HG02885 (cell line): ENCODE data around the gene KHSRP.

Source experiments
- ATAC-seq: cut with Tn5 transposase; IDR thresholded peaks from one replicate; pipeline ENCODE4 v1.9.1; 2021; ENCODE audit warnings: mild to moderate bottlenecking; ENCODE audit not compliant: unreplicated experiment, poor library complexity

KHSRP gene

DNA sequence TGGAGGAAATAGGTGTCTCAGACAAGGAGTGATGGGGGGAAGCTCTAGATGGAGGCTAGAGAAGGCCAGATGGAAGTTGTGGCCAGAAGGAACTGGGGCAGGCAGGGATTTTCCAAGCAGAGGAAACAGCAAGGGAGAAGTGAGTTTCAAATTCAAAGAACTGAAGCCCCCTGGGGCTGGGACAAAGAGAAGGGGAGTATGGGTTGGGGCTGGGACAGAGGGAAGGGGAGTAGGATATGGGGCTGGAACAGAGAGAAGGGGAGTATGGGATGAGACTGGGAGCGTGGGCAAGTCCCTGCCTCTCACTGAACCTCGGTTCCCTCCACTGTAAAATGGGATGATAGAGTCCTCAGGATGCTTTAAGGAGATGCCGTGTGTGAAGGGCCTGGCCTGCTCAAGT, 29.8 kb downstream of the KHSRP start:
- ATAC-seq = no peak

DNA sequence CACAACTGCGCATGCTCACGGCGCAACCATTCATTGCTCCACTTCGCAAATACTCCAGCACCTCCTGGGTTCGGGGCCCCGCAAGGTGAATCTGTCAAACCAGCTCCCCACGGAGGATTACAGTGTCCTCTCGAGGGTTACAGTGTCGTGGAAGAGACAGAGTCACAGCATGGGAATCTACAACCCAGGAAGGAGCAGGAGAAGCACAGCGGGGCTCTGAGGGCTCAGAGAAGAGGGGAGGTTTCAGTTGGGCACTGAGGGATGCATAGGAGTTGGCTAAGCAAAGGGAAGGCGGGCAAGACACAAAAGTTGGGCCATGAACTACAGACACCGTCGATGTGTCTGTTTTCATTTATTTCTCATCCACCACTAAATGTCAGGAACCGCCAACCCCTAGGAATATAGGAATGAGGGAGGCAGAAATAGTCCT, 30.6 kb downstream of the KHSRP start:
- no peak for ATAC-seq

DNA sequence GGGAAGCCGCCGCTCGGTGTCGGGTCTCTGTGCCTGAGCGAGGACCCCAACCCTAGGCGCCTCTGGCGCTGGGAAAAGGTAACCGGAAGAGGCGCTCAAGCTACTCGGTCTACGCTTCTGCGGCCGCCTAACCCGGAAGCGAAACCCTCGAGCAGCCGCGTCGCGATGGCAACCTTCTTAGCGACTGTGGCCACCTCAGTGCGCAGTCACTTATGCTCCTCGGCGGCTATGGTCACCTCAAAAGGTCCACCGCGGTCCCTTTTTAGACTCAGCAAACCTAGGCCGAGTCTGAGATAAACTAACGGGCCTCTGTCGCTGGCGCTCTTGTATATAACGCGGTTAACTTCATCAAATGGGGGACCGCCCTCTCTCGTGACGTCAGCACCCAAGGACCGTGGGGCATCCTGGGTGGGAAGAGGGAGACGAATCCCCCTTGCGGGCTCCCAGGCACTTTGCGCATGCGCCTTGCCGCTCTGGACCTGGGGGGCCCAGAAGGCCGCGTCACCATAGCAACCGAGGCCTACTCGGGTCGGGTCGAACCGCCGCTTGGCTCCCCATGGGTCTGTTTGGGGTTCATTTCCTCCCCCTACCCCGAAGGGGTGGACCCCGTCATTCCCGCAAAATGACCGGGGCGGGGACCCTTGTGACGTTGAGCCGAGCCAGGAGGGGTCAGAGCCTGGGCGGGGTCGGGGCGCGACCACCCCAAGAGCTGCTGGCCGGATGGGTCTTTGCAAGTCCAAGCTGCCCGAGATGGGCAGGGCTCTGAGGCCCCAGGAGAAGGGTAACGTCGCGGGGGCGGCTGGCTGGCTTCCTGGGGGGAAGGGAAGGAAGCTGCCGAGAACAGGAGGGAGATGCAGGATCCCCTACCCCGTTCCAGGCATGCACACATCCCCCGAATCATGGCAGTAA, 31.3 kb downstream of the KHSRP start, which contains the start of gene GTF2F1:
Gene GTF2F1, minus strand, starts transcription at position 91 of the 909 bp plus-strand sequence. CDS start 169 bp downstream, outside the sequence.
- peak; percentile 88 for ATAC-seq

DNA sequence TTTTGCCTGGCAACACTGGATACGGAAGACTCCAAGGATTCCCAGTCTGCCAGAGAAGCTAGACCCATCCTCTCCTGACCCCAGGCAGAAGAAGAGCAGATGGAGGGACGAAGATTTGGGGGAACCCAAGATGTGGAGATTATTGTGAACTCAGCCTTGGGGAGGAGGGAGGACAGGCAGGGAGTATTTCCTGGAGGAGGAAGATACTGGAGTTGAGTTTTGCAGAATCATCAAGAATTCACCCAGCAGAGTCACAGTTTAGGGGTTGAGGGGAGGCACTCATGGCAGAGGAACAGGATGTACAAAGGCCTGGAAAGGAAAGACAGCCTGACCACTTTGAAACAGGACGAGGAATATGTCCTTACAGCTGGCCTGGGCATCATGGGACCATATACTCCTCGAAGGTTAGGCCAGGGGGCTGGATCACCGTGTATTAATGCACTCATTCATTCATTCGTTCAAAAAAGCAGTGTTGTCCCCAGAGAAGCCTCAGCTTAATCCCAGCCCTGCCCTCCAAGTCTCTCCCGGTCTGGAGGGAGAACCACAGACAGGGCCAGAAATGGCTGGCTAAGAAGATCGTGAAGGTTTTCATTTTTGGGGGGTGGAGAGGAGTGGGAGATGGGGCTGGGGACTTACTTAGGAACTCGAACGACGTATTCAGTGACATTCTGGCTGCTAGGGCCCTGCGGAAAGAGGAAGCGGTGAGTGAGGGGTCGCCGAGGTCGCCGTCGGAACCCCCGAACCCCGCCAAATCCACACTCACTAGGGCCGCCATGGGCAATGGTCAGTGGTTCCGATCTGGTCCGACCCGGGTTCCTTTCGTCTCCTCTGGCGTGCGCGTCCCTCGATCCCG, 32.2 kb downstream of the KHSRP start:
- no peak for ATAC-seq

DNA sequence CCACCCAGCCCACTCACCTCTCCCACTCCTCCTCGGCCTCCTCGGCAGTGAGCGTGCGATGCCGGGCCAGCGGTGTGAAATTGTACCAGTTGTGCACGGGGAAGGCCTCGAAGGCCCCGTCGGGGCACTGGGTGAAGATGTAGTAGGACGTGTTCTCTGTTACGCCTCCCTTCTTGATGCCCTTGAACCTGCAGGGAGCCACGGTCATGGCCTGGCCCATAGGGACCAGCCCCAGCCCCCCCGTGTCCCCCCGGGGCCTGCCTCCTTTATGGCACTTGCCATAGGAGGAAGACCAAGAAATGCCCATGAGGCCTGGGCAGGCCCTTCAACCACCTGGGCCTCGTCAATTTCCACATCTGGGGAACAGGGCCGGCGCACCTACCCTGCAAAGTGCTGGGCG, 37.2 kb downstream of the KHSRP start:
- ATAC-seq = no peak

DNA sequence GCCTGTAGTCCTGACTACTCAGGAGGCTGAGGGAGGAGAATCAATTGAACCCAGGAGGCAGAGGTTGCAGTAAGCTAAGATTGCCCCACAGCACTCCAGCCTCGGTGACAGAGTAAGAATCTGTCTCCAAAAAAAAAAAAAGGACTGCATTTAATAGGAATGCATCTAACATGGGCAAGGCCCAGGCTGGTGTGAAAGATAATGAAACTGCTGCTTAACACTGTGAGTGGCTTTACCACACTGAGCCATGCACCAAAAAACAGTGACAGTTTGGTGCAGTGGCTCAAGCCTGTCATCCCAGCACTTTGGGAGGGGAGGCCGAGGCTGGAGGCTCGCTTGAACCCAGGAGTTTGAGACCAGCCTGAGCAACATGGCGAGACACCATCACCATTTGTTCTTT, 40.2 kb downstream of the KHSRP start:
- no peak for ATAC-seq

DNA sequence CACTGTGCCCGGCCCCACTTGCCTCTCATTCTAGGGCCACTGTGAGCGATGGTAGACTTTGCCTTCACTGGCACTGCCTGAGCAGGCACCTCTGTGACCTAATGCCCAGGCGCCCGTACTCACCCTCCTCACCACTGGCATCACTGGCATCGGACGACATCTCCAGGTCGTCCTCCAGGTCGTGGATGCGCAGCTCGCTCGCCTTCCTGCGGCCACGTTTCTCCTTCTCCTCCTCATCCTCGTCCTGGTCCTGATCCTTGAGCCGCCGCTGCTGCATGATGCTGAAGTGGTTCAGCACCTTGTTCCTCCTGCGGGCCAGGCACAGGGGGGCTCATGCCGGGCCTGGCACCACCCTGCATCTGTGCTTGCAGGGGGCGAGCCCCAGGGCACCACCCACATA, 41.4 kb downstream of the KHSRP start:
- no peak for ATAC-seq

DNA sequence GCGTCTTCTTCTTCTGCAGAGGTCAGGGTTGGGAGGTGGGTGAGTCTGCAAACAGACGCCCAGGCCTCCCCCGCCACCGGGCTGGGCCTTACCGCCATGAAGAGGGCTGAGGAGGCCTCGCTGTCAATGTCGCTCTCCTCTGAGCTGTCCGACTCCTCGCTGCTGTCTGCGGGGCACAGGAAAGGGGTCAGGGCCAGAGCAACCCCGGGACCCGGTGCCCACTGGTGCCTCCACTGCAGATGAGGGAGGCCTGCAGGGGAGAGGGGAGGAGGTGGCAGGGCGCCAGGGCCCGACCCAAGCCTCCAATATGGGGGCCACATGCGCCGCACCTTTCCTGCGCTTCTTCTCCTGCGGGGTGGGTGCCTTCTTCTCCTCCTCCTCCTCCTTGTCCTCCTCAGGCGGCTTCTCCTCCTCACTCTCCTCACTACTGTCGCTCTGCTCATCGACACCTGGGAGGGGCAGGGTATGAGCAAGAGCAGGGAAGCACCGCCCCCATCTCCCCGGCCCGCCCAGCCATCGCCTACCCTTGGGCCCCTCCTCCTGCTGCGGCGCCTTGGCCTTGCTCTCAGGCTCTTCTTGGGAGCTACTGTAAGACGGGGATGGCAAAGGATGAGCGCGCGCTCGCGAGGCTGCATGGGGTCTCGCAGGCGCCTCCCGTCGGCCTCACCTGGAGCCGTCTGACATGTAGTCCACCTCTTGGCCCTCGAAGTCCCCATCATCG, 43.4 kb downstream of the KHSRP start:
- ATAC-seq = no peak

DNA sequence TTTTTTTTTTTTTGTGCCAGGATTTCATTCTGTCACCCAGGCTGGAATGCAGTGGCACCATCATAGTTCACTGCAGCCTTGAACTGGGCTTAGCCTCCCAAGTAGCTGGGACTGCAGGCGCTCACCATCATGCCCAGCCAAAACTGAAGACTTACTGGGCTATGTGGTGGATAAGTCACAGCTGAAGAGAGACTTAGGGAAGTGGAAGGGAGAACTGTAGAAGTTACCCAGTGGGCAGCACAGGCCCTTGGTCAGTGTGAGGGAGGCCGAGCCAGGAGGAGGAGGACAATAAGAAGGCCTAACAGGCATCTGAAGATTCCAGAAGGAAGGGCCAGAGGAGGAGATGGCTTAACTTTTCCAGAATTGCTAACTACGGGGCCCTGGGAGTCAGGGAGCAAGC, 44.9 kb downstream of the KHSRP start:
- ATAC-seq = no peak

DNA sequence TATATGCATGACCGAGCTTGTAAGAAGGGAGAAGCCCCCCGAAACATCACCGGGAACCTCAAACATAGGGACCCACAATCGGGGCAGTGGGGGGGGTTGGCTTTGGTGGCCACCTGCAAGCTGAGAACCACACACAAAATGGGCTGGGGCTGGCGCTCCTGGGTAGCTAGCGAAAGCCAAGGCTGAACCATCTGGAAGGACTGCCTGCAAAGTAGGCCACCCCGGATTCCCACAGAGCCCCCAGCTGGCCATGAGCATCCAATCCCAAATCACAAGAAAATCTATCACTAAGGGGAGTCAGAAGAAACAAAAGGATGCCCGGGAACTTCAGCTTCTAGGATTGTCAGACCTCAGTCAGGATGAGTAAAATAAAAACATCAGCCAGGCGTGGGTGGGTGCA, 46.1 kb downstream of the KHSRP start:
- no peak for ATAC-seq

DNA sequence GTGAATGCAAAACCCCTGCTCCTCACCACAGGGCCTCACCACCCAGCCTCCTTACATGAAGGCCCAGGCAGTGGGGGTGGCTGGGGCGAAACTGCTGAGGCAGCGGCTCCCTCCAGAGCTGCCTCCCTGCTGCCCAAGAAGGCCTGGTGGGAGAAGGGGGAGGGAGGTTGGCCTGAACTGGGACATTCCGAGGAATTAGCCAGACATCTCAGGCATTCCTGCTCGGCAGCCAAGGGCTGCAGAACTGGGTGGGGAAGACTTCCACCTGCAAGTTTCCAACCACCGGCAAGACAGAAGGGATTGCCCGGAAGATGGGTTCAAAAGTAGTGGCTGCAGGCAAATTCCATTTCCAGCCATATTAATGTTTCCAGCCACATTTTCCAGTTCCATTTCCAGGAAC, 46.6 kb downstream of the KHSRP start:
- no peak for ATAC-seq

DNA sequence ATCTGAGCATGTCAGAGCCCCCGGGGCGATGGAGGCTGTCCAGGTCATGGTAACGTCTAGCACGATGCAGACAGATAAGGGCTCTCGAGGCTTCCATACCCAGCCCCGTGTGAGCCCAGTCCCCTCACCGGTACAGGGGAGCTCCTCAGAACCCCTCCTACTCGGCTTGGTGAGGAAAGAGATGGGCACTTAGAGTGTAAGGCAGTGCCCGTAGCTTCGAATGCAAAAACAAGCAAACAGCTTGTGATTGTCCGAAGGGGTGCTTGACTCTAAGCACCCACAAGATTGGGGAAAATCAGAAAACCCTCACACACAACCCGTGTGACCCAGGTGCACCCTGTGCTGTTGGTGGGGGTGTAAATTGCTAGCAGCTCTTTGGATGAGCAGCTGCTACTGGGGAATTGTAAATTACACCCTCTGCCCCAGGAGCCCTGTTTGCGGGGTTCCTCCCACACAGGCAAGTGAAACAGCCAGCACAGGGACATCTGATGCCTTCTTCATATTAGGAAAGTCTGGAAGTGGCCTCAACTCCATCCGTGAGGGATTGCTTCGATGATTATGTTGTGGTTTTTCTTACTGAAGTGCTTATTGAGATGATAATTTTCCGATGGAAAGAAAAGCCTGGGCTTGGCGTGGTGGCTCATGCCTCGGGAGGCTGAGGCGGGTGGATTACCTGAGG, 48.0 kb downstream of the KHSRP start:
- no peak for ATAC-seq

DNA sequence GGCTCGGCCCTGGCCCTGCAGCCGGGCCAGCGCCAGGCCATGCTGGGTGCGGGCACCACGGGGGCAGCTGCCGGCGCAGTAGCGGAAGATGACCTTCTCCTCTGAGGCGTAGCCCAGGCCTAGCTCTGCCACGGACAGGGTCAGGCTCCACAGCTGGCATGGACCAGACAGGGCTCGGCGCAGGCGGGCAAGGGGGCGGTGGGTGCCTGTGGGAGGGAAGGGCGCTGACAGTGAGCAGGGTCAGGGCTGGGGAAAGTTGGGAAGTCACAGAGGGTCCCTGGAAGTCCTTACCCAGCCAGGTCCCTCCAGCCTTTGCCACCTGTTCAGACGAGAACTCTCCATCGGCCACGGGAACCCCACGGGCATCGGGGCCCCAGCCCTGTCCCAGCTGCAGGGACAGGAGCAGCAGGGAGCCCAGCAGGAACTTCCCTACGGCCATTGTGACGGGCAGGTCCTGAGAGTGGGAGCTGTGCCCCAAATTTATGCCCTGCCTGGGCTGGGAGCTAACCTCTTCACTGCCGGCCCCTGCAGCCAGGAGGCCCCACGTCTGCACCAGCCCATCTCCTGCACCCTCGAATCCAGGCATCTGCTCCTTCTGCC, 49.1 kb downstream of the KHSRP start, which contains the start of gene PSPN:
Gene PSPN, minus strand, starts transcription at position 523 of the 600 bp plus-strand sequence. Its CDS starts 84 bp downstream, at position 439.
- ATAC-seq = no peak

DNA sequence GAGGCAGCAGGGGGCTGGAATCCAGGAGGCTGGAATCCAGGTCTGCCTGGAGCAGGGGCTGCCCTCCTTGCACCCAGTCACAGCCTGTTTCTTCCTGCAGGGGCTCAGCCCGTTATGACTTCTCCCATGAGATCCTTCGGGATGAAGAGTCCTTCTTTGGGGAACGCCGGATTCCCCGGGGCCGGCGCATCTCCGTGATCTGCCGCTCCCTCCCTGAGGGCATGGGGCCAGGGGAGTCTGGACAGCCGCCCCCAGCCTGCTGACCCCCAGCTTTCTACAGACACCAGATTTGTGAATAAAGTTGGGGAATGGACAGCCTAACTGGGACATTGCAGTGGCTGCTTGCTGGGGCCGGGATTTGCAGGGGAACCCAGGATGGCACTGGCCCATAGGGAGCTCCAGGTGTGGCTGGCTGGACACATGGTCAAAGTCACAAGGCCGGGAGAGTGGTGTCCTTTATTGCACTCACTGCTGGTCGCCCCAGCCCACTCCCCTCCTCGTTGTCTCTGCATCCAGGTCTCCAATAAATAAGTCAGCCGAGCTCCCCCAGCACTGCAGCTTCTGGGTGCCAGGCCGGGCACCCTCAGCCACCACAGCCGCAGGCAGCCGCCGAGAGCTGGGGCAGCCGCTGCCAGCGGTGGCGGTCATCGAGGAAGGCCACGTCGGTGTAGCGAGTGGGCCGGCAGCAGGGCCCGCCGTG, 49.8 kb downstream of the KHSRP start:
- no peak for ATAC-seq

DNA sequence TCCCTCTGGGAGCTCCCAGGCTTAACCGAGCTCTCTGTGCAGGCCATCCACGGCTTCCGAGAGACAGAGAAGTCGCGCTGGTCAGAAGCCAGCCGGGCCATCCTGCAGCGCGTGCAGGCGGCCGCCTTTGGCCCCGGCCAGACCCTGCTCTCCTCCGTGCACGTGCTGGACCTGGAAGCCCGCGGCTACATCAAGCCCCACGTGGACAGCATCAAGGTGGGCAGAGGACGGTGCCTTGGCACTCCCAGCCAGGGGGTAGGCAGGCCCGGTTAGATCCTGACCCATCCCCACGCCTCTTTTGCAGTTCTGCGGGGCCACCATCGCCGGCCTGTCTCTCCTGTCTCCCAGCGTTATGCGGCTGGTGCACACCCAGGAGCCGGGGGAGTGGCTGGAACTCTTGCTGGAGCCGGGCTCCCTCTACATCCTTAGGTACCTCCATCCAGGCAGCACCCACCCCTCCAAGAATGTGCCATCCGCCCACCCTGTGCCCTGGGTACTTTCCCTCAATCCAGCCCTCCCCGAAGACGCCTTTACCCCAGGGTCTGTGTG, 50.4 kb downstream of the KHSRP start:
- ATAC-seq = no peak

DNA sequence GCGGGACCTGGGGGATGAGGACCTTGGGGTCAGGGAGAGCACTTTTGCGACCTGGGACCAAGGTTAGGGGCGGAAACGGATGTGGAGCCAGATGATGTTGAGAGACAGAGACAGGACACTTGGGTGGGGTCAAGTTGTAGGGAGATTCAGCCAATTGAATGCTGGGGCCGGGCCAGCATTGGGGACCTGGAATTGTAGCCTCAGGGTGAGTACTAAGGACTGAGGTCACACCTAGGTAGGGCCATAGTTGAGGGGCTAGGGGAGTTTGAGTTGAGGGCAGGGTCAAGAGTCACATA, 50.9 kb downstream of the KHSRP start:
- ATAC-seq = no peak

DNA sequence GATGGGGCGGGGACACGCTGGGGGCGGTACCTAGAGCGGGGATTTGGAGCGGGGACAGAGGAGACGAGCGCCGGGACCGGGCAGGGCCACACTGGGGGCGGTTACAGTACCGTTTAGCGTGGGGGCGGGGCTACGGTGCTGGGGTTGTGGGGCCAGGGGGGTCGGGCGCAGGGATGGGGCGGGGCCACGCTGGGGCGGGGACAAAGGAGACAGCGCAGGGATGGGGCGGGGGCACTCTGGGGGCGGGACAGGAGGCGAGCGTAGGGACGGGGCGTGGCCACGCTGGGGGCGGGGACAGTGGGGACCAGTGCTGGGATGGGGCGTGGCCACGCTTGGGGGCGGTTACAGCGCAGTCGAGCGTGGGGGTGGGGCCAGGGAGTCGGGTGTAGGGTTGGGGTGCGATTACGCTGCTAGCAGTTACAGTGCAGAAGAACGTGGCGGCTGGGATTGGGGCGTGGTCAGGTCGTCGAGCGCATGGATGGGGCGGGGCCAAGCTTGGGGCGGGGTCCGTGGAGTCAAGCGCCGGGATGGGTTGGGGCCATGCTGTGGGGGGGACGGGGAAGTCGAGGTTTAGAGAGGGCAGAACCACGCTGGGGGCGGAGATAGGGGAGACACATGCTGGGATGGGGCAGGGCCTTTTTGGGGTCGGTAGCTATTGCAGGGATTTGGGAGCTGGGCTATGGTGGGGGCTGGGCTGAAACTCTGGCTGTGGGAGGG, 51.4 kb downstream of the KHSRP start:
- ATAC-seq = peak; percentile 58

DNA sequence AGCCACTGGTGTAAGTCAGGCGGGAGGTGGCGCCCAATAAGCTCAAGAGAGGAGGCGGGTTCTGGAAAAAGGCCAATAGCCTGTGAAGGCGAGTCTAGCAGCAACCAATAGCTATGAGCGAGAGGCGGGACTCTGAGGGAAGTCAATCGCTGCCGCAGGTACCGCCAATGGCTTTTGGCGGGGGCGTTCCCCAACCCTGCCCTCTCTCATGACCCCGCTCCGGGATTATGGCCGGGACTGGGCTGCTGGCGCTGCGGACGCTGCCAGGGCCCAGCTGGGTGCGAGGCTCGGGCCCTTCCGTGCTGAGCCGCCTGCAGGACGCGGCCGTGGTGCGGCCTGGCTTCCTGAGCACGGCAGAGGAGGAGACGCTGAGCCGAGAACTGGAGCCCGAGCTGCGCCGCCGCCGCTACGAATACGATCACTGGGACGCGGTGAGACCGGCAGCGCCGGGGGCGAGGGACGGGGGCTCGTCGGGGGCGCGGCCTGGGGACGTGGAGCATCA, 52.0 kb downstream of the KHSRP start, which contains the start of gene ALKBH7:
Gene ALKBH7, plus strand, starts transcription at position 201 of the 502 bp plus-strand sequence. Its CDS starts 27 bp downstream, at position 228.
- ATAC-seq = peak; percentile 81
